Tibial artery (tissue), 4 donors: ENCODE data around the gene ZNF586.

Experiments used
- DNase-seq, 2 donors: peaks; one replicate each; pipeline ENCODE4 v3.0.0-alpha.2; 2019
- H3K27ac ChIP-seq, 2 donors: fragments of 200-600 bp; sonication (generic) in 1 of 2; 1 replicate in 1 of 2; 2 replicates in 1 of 2; pipeline ENCODE4 v1.5.1; 2018 to 2019; ENCODE audit warnings: mild to moderate bottlenecking in 1 of 2
- H3K27me3 ChIP-seq, 2 donors: fragments of 200-600 bp; sonication (generic) in 1 of 2; one replicate each; pipeline versions ENCODE4 v1.5.1 to v1.6.0; 2016 to 2019
- H3K36me3 ChIP-seq, 3 donors: fragments of 200-600 bp; sonication (generic) in 2 of 3; one replicate each; pipeline ENCODE4 v1.5.1; 2016 to 2019; ENCODE audit warnings: mild to moderate bottlenecking in 2 of 3
- H3K4me1 ChIP-seq, 4 donors: fragments of 200-600 bp; sonication (generic) in 2 of 4; 1 replicate in 3 of 4; 2 replicates in 1 of 4; pipeline ENCODE4 v1.5.1; 2016 to 2019
- H3K4me3 ChIP-seq, 2 donors: fragments of 200-600 bp; sonication (generic) in 1 of 2; 1 replicate in 1 of 2; 2 replicates in 1 of 2; pipeline ENCODE4 v1.5.1; 2018 to 2019; ENCODE audit warnings: mild to moderate bottlenecking in 2 of 2
- H3K9me3 ChIP-seq, 3 donors: fragments of 200-600 bp; sonication (generic) in 1 of 3; one replicate each; pipeline ENCODE4 v1.5.1; 2016 to 2019
- CTCF ChIP-seq, 2 experiments: fragments of 200-600 bp in 1 of 2; fragments of 450-650 bp in 1 of 2; IDR thresholded peaks; one replicate each; pipeline ENCODE4 v1.5.1; 2017 to 2019; ENCODE audit warnings: antibody characterized with exemption in 2 of 2, mild to moderate bottlenecking in 1 of 2, moderate library complexity in 1 of 2
- intact Hi-C: fragments of 100-400 bp; cut with DNase I; formaldehyde crosslinking; loops from one replicate; pipeline ENCODE4 v1.15.0; 2023; ENCODE audit warnings: low total_unique reads

ZNF586 gene

GRCh38 chr19:57814505-57815246, 45.2 kb downstream of the ZNF586 start, which contains the start of gene ZNF552:
TSS of gene ZNF552 (minus strand) at chr19:57814913. CDS start at chr19:57814743, 170 bp downstream.
- TF ChIP-seq CTCF (IDR thresholded peaks at IDR 0.05): no peak
- intact Hi-C loops: loop anchor here (10.0 kb wide), 1 partner anchor 70 kb away; the partner anchor contains the start of gene ZNF776
- peaks cover 10 to 24% (median 17%) of the 10 kb centered on the region in 3 donors for H3K36me3 ChIP-seq
- H3K27me3 ChIP-seq: no peaks in the 10 kb centered on the region
- peak within 1 kb of the TSS; percentile 66 to 82 for H3K4me3 ChIP-seq
- peak; percentile 87 to 91 for DNase-seq
- H3K9me3 ChIP-seq: no peaks in the 10 kb centered on the region
- H3K4me1 ChIP-seq: peaks cover 0 to 26% (median 15%) of the 10 kb centered on the region in 4 donors
- peak within 1 kb of the TSS; percentile 76 to 77 for H3K27ac ChIP-seq

- Histone ChIP-seq H3K4me3 (peak overlapping the region; percentile 66 to 82), H3K27ac (peak overlapping the region; percentile 76 to 77), H3K9me3 (no peaks in the 10 kb centered on the region), H3K4me1 (peaks cover 0 to 31% (median 17%) of the 10 kb centered on the region in 4 donors), H3K27me3 (no peaks in the 10 kb centered on the region), H3K36me3 (peaks cover 6 to 16% (median 10%) of the 10 kb centered on the region in 3 donors)
- intact Hi-C loops: loop anchor here (10.0 kb wide), 1 partner anchor 71 kb away; the partner anchor contains the start of gene ZNF776
- DNase-seq: no peak
- TF ChIP-seq CTCF (IDR thresholded peaks at IDR 0.05): no peak
Measured at GRCh38 chr19:57815247-57816075, 46.0 kb downstream of the ZNF586 start.

DNA sequence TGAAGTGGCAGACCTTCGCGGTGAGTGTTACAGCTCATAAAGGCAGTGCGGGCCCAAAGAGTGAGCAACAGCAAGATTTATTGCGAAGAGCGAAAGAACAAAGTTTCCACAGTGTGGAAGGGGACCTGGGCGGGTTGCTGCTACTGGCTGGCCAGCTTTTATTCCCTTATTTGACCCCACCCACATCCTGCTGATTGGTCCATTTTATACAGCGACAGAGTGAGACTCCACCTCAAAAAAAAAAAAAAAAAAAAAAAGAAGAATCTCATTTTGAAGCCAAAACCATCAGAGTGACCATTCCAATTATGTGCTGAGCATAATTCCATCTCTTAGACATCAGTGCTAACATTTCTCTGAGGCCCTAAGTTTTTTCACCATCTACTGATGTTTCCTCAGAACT, 47.2 kb downstream of the ZNF586 start:
- H3K4me1 ChIP-seq: peaks cover 0 to 39% (median 22%) of the 10 kb centered on the region in 4 donors

GRCh38 chr19:57817976-57818375, 48.5 kb downstream of the ZNF586 start:
- H3K4me3 ChIP-seq: no peak overlapping the region
- no peak for DNase-seq
- intact Hi-C loops: loop anchor here (10.0 kb wide), 1 partner anchor 73 kb away; the partner anchor contains the start of gene ZNF776
- no peaks in the 10 kb centered on the region for H3K9me3 ChIP-seq
- H3K36me3 ChIP-seq: no peaks in the 10 kb centered on the region
- no peak overlapping the region for H3K27ac ChIP-seq
- peaks cover 0 to 41% (median 20%) of the 10 kb centered on the region in 4 donors for H3K4me1 ChIP-seq
- no peaks in the 10 kb centered on the region for H3K27me3 ChIP-seq
- no peak for TF ChIP-seq CTCF (IDR thresholded peaks at IDR 0.05)

More for the DNA sequence above, 47.2 kb downstream of the ZNF586 start:
- Histone ChIP-seq H3K9me3 (no peaks in the 10 kb centered on the region), H3K27ac (no peak overlapping the region), H3K4me3 (no peak overlapping the region), H3K36me3 (peaks cover 0 to 6% (median 0%) of the 10 kb centered on the region in 3 donors), H3K27me3 (no peaks in the 10 kb centered on the region)
- no peak for DNase-seq
- TF ChIP-seq CTCF (IDR thresholded peaks at IDR 0.05): no peak
- intact Hi-C loops: loop anchor here (10.0 kb wide), 1 partner anchor 72 kb away; the partner anchor contains the start of gene ZNF776

DNA sequence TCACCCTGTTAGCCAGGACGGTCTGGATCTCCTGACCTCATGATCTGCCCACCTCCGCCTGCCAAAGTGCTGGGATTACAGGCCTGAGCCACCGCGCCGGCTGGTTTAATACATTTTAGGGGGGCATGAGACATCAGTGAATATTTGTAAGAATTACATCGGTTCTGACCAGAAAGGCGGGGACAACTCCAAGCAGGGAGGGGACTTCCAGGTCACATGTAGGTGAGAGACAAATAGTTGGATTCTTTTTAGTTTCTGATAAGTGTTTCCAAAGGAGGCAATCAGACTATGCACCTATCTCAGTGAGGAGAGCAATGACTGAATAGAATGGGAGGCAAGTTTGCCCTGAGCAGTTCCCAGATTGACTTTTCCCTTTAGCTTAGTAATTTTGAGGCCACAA, 48.9 kb downstream of the ZNF586 start:
- Histone ChIP-seq H3K27me3 (no peaks in the 10 kb centered on the region), H3K9me3 (no peaks in the 10 kb centered on the region), H3K36me3 (no peaks in the 10 kb centered on the region), H3K4me1 (peaks cover 0 to 37% (median 19%) of the 10 kb centered on the region in 4 donors), H3K4me3 (no peak overlapping the region), H3K27ac (no peak overlapping the region)
- intact Hi-C loops: loop anchor here (10.0 kb wide), 1 partner anchor 74 kb away; the partner anchor contains the start of gene ZNF776
- no peak for DNase-seq
- TF ChIP-seq CTCF (IDR thresholded peaks at IDR 0.05): no peak
